ENCODE results near the gene SSBP3. TPM values are rescaled to one million over a fixed set of nuclear protein-coding genes. Genes with fewer than 3 reads are reported as not detected.

The SSBP3 gene
- total and polyA plus RNA-seq, 2 of the 13 experiments (the other 11 are each of a cell fraction or from before 2014, with no cell fraction given) = 8.5 to 17.6 TPM

GRCh38 chr1:54335755-54336108, 70.5 kb downstream of the SSBP3 start:
- Histone ChIP-seq H4K20me1 (ENCODE audit: insufficient read depth, low read length) (peaks cover 4% of the 10 kb centered on the region), H3K27ac (ENCODE audit: extremely low read length, insufficient read depth, low read length) (peak overlapping the region; percentile 18), H3K4me1 (ENCODE audit: insufficient read depth, low read length) (peaks cover 43% of the 10 kb centered on the region), H3K79me2 (ENCODE audit: insufficient read depth, low read length) (peaks cover 8% of the 10 kb centered on the region), H3K9me3 (ENCODE audit: low read length) (no peaks in the 10 kb centered on the region), H3K27me3 (ENCODE audit: control insufficient read depth in 1 of 2, insufficient read depth in 2 of 2, low read length in 2 of 2) (no peaks in the 10 kb centered on the region), H2AFZ (ENCODE audit: low read length) (no peak overlapping the region), H3K9ac (ENCODE audit: insufficient read depth, low read depth, low read length) (no peak overlapping the region), H3K36me3 (replicated peaks in 1 of 2; ENCODE audit: control insufficient read depth in 1 of 2, insufficient read depth in 2 of 2, low read length in 2 of 2) (no peaks in the 10 kb centered on the region; a peak in 1 of 5 replicates), H3K4me3 (replicated peaks in 1 of 3; ENCODE audit: insufficient read depth in 1 of 3, low read depth in 2 of 3, low read length in 3 of 3) (no peak overlapping the region), H3K4me2 (ENCODE audit: low read depth, low read length) (0 out of 2 replicates have a peak overlapping the region, but pooled peaks have one; percentile 25)
- ChIA-PET CTCF (ENCODE audit: low intra/inter-chr PET ratio, low total read pairs) (no interaction called here), POLR2A (no interaction called here)
- ATAC-seq (no peak), FAIRE-seq (no peak), DNase-seq (ENCODE audit: low spot score) (no peak)
- in situ Hi-C loops (cut with HindIII; ENCODE audit: extremely low pct_ligation_motif_present, low pct_unique_long_range_greater_than_20kb) (no loop called here), intact Hi-C loops (cut with micrococcal nuclease; ENCODE audit: unreplicated experiment) (no loop called here)
- 97% methylated on average over 7 of the region's 7 CpGs for WGBS (ENCODE audit: low lambda C conversion rate)
- BruUV-seq (replicated peaks) = no TSS peak
- TF ChIP-seq ZFP36L2 (CRISPR knock-in tag; IDR thresholded peaks at IDR 0.05) (no peak), HOXA7 (CRISPR knock-in tag; IDR thresholded peaks at IDR 0.05) (no peak), ZBTB33 (CRISPR knock-in tag; IDR thresholded peaks at IDR 0.05) (peak; percentile 67), ZNF687 (CRISPR knock-in tag; IDR thresholded peaks at IDR 0.05) (no peak), REST (IDR thresholded peaks at IDR 0.05; ENCODE audit: borderline replicate concordance in 1 of 2, low read depth in 1 of 2, low read length in 2 of 2) (no peak), GATA4 (IDR thresholded peaks at IDR 0.05; ENCODE audit: borderline replicate concordance, low read depth) (no peak), ZNF768 (CRISPR knock-in tag; IDR thresholded peaks at IDR 0.05) (peak; percentile 88), ZNF562 (CRISPR knock-in tag; IDR thresholded peaks at IDR 0.05; ENCODE audit: borderline replicate concordance) (no peak), ZNF451 (CRISPR knock-in tag; IDR thresholded peaks at IDR 0.05) (no peak)
